HG03064 (cell line): ENCODE data around the gene ZNRF1.

Source experiments
- ATAC-seq: cut with Tn5 transposase; IDR thresholded peaks from one replicate; pipeline ENCODE4 v1.9.1; 2021; ENCODE audit warnings: low read depth; ENCODE audit not compliant: unreplicated experiment

The ZNRF1 gene

DNA sequence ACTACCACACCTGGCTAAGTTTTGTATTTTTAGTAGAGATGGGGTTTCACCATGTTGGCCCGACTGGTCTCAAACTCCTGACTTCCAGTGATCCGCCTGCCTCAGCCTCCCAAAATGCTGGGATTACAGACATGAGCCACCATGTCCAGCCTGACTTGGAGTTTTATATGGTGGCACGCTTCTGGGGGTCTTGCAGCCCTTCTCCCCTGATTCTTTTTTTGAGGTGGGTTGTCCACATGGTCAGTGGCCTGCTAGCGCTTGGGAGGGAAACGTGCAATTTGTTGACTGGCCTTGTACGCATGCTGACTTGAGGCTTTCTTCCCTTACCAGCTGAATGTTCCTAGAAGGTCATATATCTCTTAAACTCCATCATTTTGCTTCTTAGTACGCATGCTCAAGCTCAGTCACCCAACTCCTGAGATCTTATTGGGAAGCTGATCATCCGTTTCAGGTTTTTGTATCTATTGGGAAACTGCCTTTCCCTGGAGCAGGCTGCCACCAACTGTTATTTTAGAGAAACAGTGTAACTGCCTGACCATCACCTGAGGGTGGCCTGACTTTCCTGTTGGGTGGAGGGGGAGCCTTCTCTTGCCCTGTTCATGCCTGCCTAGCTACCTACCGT lies 131.4 kb downstream of the ZNRF1 start:
- no peak for ATAC-seq

- no peak for ATAC-seq
These were observed 132.3 kb downstream of the ZNRF1 start for GRCh38 chr16:75131081-75131480.

- ATAC-seq = no peak
These were observed 139.4 kb downstream of the ZNRF1 start for GRCh38 chr16:75138233-75138632.

- no peak for ATAC-seq
These were observed 139.8 kb downstream of the ZNRF1 start for GRCh38 chr16:75138636-75139035.

DNA sequence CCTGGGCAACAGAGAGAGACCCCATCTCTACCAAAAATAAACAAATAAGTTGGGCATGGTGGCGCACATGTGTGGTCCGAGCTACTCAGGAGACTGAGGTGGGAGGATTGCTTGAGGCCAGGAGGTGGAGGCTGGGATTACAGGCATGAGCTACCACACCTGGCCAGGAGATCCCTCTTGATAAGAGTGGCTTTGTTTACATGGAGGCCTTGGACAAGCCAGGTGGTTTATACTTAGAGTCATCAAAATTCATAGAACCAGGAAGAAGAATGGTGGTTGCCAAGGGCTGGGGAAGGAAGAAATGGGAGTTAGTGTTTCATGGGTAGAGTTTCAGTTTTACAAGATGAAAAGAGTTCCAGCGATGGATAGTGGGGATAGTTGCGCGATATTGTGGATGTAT lies 140.7 kb downstream of the ZNRF1 start:
- ATAC-seq = no peak

DNA sequence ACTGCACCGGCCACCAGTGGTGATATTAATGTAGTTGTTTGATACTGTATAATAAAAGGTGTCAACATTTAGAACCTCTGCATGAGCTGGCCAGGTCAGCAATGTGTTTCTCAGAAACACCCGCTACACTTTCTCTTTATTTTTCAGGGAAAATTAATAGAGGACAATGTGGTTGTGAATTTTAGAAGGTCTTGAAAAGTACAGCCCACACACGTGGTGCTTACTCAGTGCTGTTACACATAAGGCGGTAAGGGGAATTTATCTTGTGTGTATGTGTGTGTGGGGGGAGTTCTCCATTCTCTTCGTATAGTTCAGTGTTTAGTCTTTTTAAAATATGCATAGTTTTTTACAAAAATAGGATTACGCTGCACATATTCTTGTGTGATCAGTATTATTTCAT lies 145.1 kb downstream of the ZNRF1 start:
- no peak for ATAC-seq

DNA sequence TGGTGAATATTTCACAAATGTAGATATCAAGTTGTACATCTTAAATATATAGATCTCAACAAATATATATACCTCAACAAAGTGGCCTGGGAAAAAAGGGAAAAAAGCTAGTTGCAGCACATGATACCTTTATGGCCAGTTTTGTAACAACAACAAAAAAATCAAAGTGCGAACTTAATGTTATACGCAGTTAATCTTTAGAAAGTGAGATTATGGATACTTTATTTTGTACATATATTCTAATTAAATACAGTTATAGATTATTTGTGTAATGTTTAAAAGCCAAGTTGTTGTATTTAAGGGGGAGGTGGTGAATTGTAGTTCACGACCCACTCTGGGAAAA lies 149.1 kb downstream of the ZNRF1 start:
- ATAC-seq = no peak

DNA sequence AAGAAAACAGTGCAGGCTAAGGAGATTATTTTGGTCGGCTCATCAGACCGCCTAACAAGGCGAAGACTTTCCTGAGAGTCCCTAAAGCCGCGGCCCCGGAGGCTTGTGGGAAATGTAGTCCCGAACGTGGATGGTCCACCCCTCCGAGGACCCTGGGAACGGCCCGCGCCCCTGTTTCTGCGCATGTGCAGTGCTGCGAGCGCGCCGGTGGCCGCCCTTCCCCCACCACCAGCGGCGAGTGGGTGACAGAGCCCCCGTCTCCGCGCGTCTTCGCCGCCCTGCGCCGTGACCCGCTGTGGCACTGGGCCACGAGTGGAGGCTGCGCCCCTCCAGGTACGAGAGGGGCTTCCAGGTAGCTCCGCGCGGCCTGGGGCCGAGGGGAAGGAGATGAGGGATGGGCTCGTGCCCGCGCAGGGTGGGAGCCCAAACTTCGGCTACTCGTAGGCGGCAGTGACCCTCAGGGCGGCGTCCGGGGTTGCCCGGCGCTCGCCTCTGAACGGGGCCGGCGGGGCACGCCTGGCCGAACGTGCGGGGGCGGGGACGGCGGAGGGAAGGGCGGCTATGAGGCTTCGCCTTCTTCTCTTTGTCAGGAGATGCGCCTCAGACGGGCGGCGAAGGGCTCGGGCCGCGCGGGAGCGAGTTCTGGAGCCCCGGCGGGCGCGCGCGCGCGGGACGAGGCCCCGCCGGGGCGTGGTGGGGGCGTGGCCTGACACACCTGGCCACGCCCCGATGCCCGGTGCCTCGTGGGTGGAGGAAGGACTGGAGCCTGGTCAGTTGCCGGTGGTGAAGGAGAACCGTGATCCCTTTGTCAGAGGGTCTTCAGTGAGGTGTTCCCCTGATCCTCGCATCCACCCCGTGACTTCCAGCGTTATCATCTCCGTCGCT lies 149.7 kb downstream of the ZNRF1 start, which contains the start of gene ZFP1:
ZFP1 (plus strand) TSS at position 214 of the 885 bp plus-strand sequence. CDS start 4,428 bp downstream, outside the sequence.
- ATAC-seq = peak; percentile 85

GRCh38 chr16:75151798-75152197 lies 153.0 kb downstream of the ZNRF1 start:
- no peak for ATAC-seq

DNA sequence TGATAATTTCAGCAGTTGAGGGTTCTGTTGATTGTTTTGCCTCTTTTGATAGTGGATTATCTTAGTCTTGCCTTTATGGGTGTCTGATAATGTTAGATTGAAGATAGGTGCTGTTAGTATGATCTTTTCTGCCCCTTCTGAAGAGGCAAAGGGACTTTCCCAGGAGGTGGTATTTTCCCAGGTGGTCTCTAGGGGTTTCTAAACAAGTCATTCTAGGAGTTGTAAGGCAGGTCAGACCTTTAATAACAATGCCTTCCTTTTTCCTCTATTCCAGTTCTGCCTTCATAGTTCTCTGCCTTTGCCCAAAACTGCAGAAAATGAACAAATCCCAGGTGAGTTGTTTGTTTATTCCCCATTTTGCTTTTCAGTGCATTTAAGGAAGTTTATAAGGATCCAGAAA lies 153.8 kb downstream of the ZNRF1 start:
- no peak for ATAC-seq

DNA sequence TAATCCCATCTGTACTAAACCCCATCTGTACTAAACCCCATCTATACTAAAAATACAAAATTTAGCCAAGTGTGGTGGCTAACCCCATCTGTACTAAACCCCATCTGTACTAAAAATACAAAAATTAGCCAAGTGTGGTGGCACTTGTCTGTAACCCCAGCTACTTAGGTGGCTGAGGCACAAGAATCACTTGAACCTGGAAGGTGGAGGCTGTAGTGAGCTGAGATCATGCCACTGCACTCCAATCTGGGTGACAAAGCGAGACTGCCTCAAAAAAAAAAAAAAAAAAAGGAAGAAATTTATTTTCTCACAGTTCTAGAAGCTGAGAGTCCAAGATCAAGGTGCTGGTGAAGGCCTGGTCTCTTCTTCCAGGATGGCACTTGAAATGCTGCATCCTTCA lies 161.6 kb downstream of the ZNRF1 start:
- ATAC-seq = no peak
